Stimulated activated CD4-positive, alpha-beta T cell treated with anti-CD3 and anti-CD28 coated beads, Interleukin-4, amount 100 ng/mL, for 48 hours (primary cell): ENCODE results near the gene HAVCR1.

Source experiments
- DNase-seq, 2 donors: peaks; one replicate each; pipeline ENCODE4 v3.0.0-alpha.2; 2020; ENCODE audit warnings: low read depth in 2 of 2

The HAVCR1 gene

DNA sequence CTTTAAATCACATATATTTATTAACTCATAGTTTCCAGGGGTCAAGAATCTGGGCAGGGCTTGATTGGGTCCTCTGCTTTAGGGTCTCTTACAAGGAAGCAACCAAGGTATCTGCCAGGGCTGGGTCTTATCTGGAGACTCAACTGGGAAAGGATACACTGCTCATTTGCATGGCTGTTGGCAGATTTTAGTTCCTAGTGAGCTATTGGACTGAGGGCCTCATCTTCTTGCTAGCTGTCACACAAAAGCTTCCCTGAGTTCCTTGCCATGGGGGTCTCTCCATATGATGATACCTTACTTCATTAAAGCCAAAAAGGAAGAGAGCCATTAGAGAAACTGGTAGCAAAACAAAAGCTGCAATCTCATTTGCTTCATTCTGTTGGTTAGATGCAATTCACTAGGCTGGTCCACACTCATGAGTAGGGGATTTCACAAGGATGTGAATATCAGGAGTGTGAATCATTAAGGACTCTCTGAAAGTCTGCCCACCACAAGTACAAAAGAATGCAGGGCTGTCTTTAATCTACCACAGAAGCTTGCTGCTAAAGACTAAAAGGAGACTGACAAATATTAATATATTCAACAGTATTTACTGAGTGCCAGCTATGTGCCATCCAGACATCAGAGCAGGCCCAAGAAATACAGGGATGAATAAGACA is 53.9 kb downstream of the HAVCR1 start:
- no peak for DNase-seq

DNA sequence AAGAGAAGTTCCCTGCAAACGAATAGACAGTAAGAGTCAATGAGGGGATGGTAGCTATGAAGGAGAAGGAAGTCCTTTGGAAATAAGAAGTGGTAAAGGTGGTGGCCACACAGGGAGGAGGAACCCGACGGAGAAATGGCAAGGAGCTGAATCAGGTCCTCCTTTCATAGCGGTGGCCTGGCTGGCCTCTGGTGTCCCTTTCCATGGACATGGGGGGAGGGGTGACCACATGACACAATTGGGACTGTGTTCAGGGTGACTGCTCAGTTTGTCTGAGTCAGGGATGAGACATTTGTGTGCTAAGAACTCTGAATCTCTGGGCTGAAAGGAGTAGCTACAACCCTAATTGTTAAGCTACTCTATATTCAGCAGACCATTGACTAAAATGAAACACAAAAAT is 67.2 kb downstream of the HAVCR1 start:
- DNase-seq, result no peak

DNA sequence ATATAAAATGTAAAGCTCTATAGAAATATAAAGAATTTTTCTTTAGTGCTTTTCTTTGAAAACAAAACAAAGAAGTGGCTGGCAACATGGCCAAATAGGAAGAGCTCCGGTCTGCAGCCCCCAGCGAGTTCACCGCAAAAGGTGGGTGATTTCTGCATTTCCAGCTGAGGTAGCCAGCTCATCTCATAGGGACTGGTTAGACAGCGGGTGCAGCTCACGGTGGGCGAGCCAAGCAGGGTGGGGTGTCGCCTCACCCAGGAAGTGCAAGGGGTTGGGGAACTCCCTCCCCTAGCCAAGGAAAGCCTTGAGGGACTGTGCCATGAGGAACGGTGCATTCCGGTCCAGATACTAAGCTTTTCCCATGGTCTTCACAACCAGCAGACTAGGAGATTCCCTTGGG is 74.9 kb downstream of the HAVCR1 start:
- DNase-seq, result no peak

DNA sequence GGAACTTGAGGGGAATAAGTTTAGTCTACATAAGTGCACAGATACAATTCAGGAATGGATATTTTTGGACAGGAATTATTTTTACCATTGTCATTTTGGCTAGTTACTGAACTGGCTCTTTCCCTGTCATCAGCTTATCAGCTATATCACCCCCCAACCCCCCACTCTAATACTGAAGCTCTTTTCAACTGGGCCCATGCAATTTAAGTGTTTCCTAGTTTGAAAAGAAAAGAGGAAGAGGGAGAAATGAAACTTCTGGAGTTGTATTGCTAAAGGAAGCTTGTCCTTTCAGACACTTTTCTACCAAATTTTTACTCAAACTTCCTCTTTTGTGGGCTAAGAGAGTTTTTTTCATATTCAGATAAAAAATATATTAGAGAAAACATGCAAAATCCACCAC is 77.4 kb downstream of the HAVCR1 start:
- DNase-seq, result no peak
